Measurements from ENCODE around the gene IGFBP5. TPM values are rescaled to one million over a fixed set of nuclear protein-coding genes. Genes with fewer than 3 reads are reported as not detected.

IGFBP5 gene
- polyA plus RNA-seq, 1 donor from 2014 or later, result 1.6 TPM

DNA sequence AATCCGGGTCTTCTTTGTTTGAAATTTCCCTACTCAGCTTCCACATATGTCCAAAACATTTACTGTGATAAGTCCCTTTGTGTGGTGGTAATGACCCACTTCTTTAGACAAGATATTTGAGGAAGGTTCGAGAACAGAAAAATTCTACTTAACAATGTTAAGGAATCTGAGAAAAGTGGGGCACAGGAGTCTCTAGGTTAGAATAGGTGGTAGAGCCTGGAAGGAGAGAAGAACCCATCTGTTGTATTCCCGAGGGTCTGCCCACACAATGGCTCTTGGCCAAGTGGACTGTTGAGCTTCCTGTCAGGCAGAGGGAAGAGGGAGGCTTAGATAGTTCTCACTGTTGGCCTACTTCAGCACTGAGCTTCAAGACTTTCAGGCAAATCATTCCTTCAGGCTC lies 57.9 kb downstream of the IGFBP5 start:
- peaks cover 4% of the 10 kb centered on the region for H3F3A ChIP-seq (ENCODE audit: insufficient read depth, low read length, poor library complexity, severe bottlenecking)
- H3K4me2 ChIP-seq (ENCODE audit: low read length), result peak overlapping the region; percentile 44
- peak overlapping the region; percentile 98 for H3K4me3 ChIP-seq (ENCODE audit: low read length)
- H3K9me2 ChIP-seq (ENCODE audit: insufficient read depth, low read length), result no peaks in the 10 kb centered on the region
- H3K36me3 ChIP-seq (ENCODE audit: insufficient read depth, low read length), result no peaks in the 10 kb centered on the region
- H3K9me3 ChIP-seq (ENCODE audit: low read length), result no peaks in the 10 kb centered on the region
- H3K27me3 ChIP-seq (ENCODE audit: insufficient read depth, low read depth, low read length), result no peaks in the 10 kb centered on the region
- H4K20me1 ChIP-seq (ENCODE audit: insufficient read depth), result no peaks in the 10 kb centered on the region
- peak overlapping the region; percentile 45 for H3K27ac ChIP-seq (ENCODE audit: low read length)
- no peak overlapping the region for H2AFZ ChIP-seq (ENCODE audit: low read depth, low read length)
- peak overlapping the region; percentile 48 for H3K9ac ChIP-seq (ENCODE audit: low read length)
- no peak for TF ChIP-seq SMC3 (conservative IDR thresholded peaks at IDR 0.05; ENCODE audit: poor library complexity)
- TF ChIP-seq, protein P1, sequence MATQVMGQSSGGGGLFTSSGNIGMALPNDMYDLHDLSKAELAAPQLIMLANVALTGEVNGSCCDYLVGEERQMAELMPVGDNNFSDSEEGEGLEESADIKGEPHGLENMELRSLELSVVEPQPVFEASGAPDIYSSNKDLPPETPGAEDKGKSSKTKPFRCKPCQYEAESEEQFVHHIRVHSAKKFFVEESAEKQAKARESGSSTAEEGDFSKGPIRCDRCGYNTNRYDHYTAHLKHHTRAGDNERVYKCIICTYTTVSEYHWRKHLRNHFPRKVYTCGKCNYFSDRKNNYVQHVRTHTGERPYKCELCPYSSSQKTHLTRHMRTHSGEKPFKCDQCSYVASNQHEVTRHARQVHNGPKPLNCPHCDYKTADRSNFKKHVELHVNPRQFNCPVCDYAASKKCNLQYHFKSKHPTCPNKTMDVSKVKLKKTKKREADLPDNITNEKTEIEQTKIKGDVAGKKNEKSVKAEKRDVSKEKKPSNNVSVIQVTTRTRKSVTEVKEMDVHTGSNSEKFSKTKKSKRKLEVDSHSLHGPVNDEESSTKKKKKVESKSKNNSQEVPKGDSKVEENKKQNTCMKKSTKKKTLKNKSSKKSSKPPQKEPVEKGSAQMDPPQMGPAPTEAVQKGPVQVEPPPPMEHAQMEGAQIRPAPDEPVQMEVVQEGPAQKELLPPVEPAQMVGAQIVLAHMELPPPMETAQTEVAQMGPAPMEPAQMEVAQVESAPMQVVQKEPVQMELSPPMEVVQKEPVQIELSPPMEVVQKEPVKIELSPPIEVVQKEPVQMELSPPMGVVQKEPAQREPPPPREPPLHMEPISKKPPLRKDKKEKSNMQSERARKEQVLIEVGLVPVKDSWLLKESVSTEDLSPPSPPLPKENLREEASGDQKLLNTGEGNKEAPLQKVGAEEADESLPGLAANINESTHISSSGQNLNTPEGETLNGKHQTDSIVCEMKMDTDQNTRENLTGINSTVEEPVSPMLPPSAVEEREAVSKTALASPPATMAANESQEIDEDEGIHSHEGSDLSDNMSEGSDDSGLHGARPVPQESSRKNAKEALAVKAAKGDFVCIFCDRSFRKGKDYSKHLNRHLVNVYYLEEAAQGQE (IDR thresholded peaks at IDR 0.05; ENCODE audit: borderline replicate concordance), result no peak
- TF ChIP-seq RAD21 (conservative IDR thresholded peaks at IDR 0.05), result no peak
- TF ChIP-seq, protein P2, sequence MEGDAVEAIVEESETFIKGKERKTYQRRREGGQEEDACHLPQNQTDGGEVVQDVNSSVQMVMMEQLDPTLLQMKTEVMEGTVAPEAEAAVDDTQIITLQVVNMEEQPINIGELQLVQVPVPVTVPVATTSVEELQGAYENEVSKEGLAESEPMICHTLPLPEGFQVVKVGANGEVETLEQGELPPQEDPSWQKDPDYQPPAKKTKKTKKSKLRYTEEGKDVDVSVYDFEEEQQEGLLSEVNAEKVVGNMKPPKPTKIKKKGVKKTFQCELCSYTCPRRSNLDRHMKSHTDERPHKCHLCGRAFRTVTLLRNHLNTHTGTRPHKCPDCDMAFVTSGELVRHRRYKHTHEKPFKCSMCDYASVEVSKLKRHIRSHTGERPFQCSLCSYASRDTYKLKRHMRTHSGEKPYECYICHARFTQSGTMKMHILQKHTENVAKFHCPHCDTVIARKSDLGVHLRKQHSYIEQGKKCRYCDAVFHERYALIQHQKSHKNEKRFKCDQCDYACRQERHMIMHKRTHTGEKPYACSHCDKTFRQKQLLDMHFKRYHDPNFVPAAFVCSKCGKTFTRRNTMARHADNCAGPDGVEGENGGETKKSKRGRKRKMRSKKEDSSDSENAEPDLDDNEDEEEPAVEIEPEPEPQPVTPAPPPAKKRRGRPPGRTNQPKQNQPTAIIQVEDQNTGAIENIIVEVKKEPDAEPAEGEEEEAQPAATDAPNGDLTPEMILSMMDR (IDR thresholded peaks at IDR 0.05; ENCODE audit: poor library complexity, severe bottlenecking), result no peak
- no peak for TF ChIP-seq EP300 (conservative IDR thresholded peaks at IDR 0.05; ENCODE audit: poor library complexity, severe bottlenecking)
- TF ChIP-seq TAF1 (IDR thresholded peaks at IDR 0.05; ENCODE audit: low read depth), result no peak
- no peak for TF ChIP-seq MXI1 (conservative IDR thresholded peaks at IDR 0.05; ENCODE audit: poor library complexity, severe bottlenecking)
- no peak for TF ChIP-seq POLR2AphosphoS5 (IDR thresholded peaks at IDR 0.05)
- TF ChIP-seq EZH2 (IDR thresholded peaks at IDR 0.05; ENCODE audit: borderline replicate concordance, insufficient read depth, low read length, poor library complexity, severe bottlenecking), result no peak
- peaks cover 50% of the 10 kb centered on the region for H3K79me2 ChIP-seq (replicated peaks; ENCODE audit: insufficient read depth, low read length)

DNA sequence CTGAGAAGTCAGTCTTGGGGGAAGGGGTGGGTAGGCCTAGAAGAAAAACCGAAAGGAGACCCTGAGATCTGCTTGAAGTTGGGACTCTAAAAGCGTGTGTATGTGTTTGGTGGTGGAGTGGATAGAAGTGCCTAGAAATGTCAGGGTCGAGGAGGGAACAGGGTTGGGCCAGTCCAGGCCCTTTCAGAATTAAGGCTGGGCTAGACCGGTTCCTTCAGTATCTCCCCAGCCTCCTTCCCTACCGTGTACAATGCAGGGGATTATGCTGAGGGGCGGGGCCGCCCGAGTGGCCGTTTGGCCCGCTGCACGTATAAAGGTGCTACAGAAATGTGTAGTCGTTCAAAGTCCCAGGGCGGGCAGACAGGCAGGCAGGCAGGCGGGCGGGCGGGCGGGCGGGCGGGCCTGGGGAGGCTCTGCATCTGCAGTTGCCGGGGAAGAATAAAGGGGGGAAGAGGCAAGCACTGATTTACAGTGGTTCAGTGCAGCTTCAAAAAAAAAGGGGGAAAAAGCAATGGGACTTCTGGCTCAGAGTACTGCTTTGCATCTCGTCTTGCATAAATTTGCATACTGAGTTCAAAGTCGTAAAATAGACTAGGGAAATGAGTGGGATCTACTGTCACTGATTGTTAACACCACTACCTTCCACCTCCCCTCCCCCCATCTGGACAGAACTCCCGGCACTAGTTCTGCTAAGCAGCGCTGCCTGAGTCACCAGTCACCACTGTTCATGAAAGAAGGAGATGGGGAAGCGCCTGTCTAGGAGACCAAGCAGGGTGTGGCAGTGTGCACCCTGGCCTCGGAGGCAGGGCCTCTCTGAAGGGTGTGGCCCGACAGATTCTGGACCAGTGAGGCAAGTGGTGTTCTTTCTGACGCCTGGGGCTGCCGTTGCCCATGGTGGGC lies 58.5 kb downstream of the IGFBP5 start:
- Histone ChIP-seq H3K9me3 (ENCODE audit: low read length) (no peaks in the 10 kb centered on the region), H3K4me3 (ENCODE audit: low read length) (peak overlapping the region; percentile 98), H3K27ac (ENCODE audit: low read length) (peak overlapping the region; percentile 45), H4K20me1 (ENCODE audit: insufficient read depth) (no peaks in the 10 kb centered on the region), H3K36me3 (ENCODE audit: insufficient read depth, low read length) (no peaks in the 10 kb centered on the region), H2AFZ (ENCODE audit: low read depth, low read length) (peak overlapping the region; percentile 46), H3K4me2 (ENCODE audit: low read length) (peak overlapping the region; percentile 94), H3K27me3 (ENCODE audit: insufficient read depth, low read depth, low read length) (no peaks in the 10 kb centered on the region), H3K9ac (ENCODE audit: low read length) (peak overlapping the region; percentile 68), H3K9me2 (ENCODE audit: insufficient read depth, low read length) (no peaks in the 10 kb centered on the region), H3K79me2 (replicated peaks; ENCODE audit: insufficient read depth, low read length) (peaks cover 50% of the 10 kb centered on the region), H3F3A (ENCODE audit: insufficient read depth, low read length, poor library complexity, severe bottlenecking) (peaks cover 4% of the 10 kb centered on the region)
- TF ChIP-seq POLR2AphosphoS5 (IDR thresholded peaks at IDR 0.05), result no peak
- TF ChIP-seq RAD21 (conservative IDR thresholded peaks at IDR 0.05), result no peak
- TF ChIP-seq, protein P1 (IDR thresholded peaks at IDR 0.05; ENCODE audit: borderline replicate concordance), result no peak
- no peak for TF ChIP-seq TAF1 (IDR thresholded peaks at IDR 0.05; ENCODE audit: low read depth)
- TF ChIP-seq EZH2 (IDR thresholded peaks at IDR 0.05; ENCODE audit: borderline replicate concordance, insufficient read depth, low read length, poor library complexity, severe bottlenecking), result no peak
- no peak for TF ChIP-seq SMC3 (conservative IDR thresholded peaks at IDR 0.05; ENCODE audit: poor library complexity)
- TF ChIP-seq EP300 (conservative IDR thresholded peaks at IDR 0.05; ENCODE audit: poor library complexity, severe bottlenecking), result no peak
- TF ChIP-seq, protein P2 (IDR thresholded peaks at IDR 0.05; ENCODE audit: poor library complexity, severe bottlenecking), result no peak
- no peak for TF ChIP-seq MXI1 (conservative IDR thresholded peaks at IDR 0.05; ENCODE audit: poor library complexity, severe bottlenecking)
